H9 (cell line): ENCODE measurements around the gene CAMK2B. TPM values are rescaled to one million over a fixed set of nuclear protein-coding genes. Genes with fewer than 3 reads are reported as not detected.
A peak's percentile ranks its signal among the peaks of the same experiment; 100 is the strongest.

ENCODE experiments used
- DNase-seq: peaks from one replicate; pipeline ENCODE4 v3.0.0-alpha.2; 2017
- H2AFZ ChIP-seq: one replicate; pipeline ENCODE4 v1.6.1; 2013; ENCODE audit warnings: mild to moderate bottlenecking, low read length, control low read depth, moderate library complexity
- H2AK5ac ChIP-seq: 2 replicates; pipeline ENCODE4 v1.6.1; 2013; ENCODE audit warnings: low read length, control low read depth, mixed read lengths; ENCODE audit not compliant: insufficient read length
- H2BK120ac ChIP-seq: one replicate; pipeline ENCODE4 v1.6.1; 2013; ENCODE audit warnings: low read depth, mild to moderate bottlenecking, low read length, control low read depth, inconsistent platforms; ENCODE audit not compliant: poor library complexity, severe bottlenecking
- H2BK12ac ChIP-seq: 2 replicates; pipeline ENCODE4 v1.6.1; 2013; ENCODE audit warnings: low read length, control low read depth, mixed read lengths, low read depth; ENCODE audit not compliant: insufficient read length
- H2BK15ac ChIP-seq: 2 replicates; pipeline ENCODE4 v1.6.1; 2013; ENCODE audit warnings: low read depth, low read length, control low read depth
- H2BK20ac ChIP-seq: one replicate; pipeline ENCODE4 v1.6.1; 2013; ENCODE audit warnings: low read depth, mild to moderate bottlenecking, low read length, control low read depth, inconsistent platforms; ENCODE audit not compliant: poor library complexity, severe bottlenecking
- H2BK5ac ChIP-seq: 2 replicates; pipeline ENCODE4 v1.6.1; 2013; ENCODE audit warnings: low read length, control low read depth, mixed read lengths; ENCODE audit not compliant: insufficient read length
- H3K14ac ChIP-seq: 2 replicates; pipeline ENCODE4 v1.6.1; 2013; ENCODE audit warnings: low read length, control low read depth; ENCODE audit not compliant: insufficient read depth
- H3K18ac ChIP-seq: 2 replicates; pipeline ENCODE4 v1.6.1; 2013; ENCODE audit warnings: low read depth, mild to moderate bottlenecking, mixed read lengths, low read length, control low read depth; ENCODE audit not compliant: insufficient read length
- H3K23ac ChIP-seq: 2 replicates; pipeline ENCODE4 v1.6.1; 2013; ENCODE audit warnings: low read length, control low read depth, mixed read lengths, low read depth; ENCODE audit not compliant: insufficient read length
- H3K23me2 ChIP-seq: 2 replicates; pipeline ENCODE4 v1.6.1; 2013; ENCODE audit warnings: low read depth, mild to moderate bottlenecking, mixed read lengths, low read length, control low read depth; ENCODE audit not compliant: insufficient read length, poor library complexity, severe bottlenecking
- H3K27ac ChIP-seq: 2 replicates; pipeline ENCODE4 v1.5.1; 2013; ENCODE audit warnings: low read length, control low read depth, mixed read lengths, low read depth; ENCODE audit not compliant: insufficient read length
- H3K27me3 ChIP-seq: 2 replicates; pipeline ENCODE4 v1.6.1; 2013; ENCODE audit warnings: low read length, control low read depth, inconsistent platforms; ENCODE audit not compliant: insufficient read depth
- H3K4ac ChIP-seq: 2 replicates; pipeline ENCODE4 v1.6.1; 2013; ENCODE audit warnings: low read depth, mild to moderate bottlenecking, control low read depth, inconsistent platforms, low read length, moderate library complexity
- H3K4me1 ChIP-seq: 2 replicates; pipeline ENCODE4 v1.6.1; 2013; ENCODE audit warnings: low read length, control low read depth, inconsistent platforms; ENCODE audit not compliant: insufficient read depth
- H3K4me2 ChIP-seq: 2 replicates; pipeline ENCODE4 v1.6.1; 2013; ENCODE audit warnings: low read length, control low read depth, mixed read lengths; ENCODE audit not compliant: insufficient read length, insufficient read depth
- H3K56ac ChIP-seq: 2 replicates; pipeline ENCODE4 v1.6.1; 2013; ENCODE audit warnings: low read depth, mild to moderate bottlenecking, mixed read lengths, low read length, control low read depth; ENCODE audit not compliant: insufficient read length
- H3K79me1 ChIP-seq: 2 replicates; pipeline ENCODE4 v1.6.1; 2013; ENCODE audit warnings: low read depth, mild to moderate bottlenecking, moderate library complexity, low read length, control low read depth, inconsistent platforms; ENCODE audit not compliant: insufficient read depth, poor library complexity, severe bottlenecking
- H3K79me2 ChIP-seq: 2 replicates; pipeline ENCODE4 v1.6.1; 2013; ENCODE audit warnings: low read length, control low read depth, inconsistent platforms; ENCODE audit not compliant: insufficient read depth
- H3K9ac ChIP-seq: 2 replicates; pipeline ENCODE4 v1.6.1; 2013; ENCODE audit warnings: low read length, control low read depth, mixed read lengths; ENCODE audit not compliant: insufficient read length; ENCODE audit errors: extremely low read depth
- H3K9me3 ChIP-seq: one replicate; pipeline ENCODE4 v1.6.1; 2013; ENCODE audit warnings: low read depth, low read length, inconsistent platforms; ENCODE audit not compliant: control insufficient read depth
- H3T11ph ChIP-seq: one replicate; pipeline ENCODE4 v1.6.1; 2013; ENCODE audit warnings: mild to moderate bottlenecking, low read length, control low read depth, inconsistent platforms
- H4K20me1 ChIP-seq: one replicate; pipeline ENCODE4 v1.6.1; 2013; ENCODE audit not compliant: control insufficient read depth, insufficient read length, insufficient read depth
- H4K5ac ChIP-seq: 2 replicates; pipeline ENCODE4 v1.6.1; 2013; ENCODE audit warnings: low read depth, mild to moderate bottlenecking, mixed read lengths, low read length, control low read depth; ENCODE audit not compliant: insufficient read length
- H4K8ac ChIP-seq: replicated peaks from 2 replicates; pipeline ENCODE4 v1.6.1; 2013; ENCODE audit warnings: low read length, control low read depth, mixed read lengths, low read depth; ENCODE audit not compliant: insufficient read length
- H4K91ac ChIP-seq: 2 replicates; pipeline ENCODE4 v1.6.1; 2013; ENCODE audit warnings: low read depth, mild to moderate bottlenecking, moderate library complexity, mixed read lengths, low read length, control low read depth; ENCODE audit not compliant: insufficient read length
- H3K27ac Mint-ChIP-seq, 3 experiments: 2 replicates in 2 of 3; 3 replicates in 1 of 3; pipeline ENCODE4 v1.8.0; 2020 to 2021; ENCODE audit warnings: mixed read lengths in 3 of 3, mild to moderate bottlenecking in 1 of 3, moderate library complexity in 1 of 3
- H3K27me3 Mint-ChIP-seq: 2 replicates; pipeline ENCODE4 v1.8.0; 2021; ENCODE audit warnings: low read depth, mild to moderate bottlenecking, moderate library complexity, mixed read lengths
- H3K36me3 Mint-ChIP-seq, 3 experiments: 2 replicates in 2 of 3; 3 replicates in 1 of 3; pipeline ENCODE4 v1.8.0; 2020 to 2021; ENCODE audit warnings: low read depth in 3 of 3, mixed read lengths in 3 of 3; ENCODE audit not compliant: insufficient read depth in 1 of 3
- H3K4me1 Mint-ChIP-seq, 2 experiments: 2 replicates each; pipeline ENCODE4 v1.8.0; 2020; ENCODE audit warnings: mixed read lengths in 2 of 2
- H3K4me3 Mint-ChIP-seq, 2 experiments: 2 replicates in 1 of 2; 3 replicates in 1 of 2; pipeline ENCODE4 v1.8.0; 2020 to 2021; ENCODE audit warnings: mild to moderate bottlenecking in 2 of 2, mixed read lengths in 2 of 2, moderate library complexity in 1 of 2
- H3K9me3 Mint-ChIP-seq, 2 experiments: 2 replicates in 1 of 2; 3 replicates in 1 of 2; pipeline ENCODE4 v1.8.0; 2020; ENCODE audit warnings: mild to moderate bottlenecking in 2 of 2, mixed read lengths in 2 of 2, moderate library complexity in 1 of 2
- WGBS: extraction: QIAGEN DNeasy Blood & Tissue Kit; methylation state at CpG from one replicate; pipeline ENCODE4 v1.1.7; 2013; ENCODE audit warnings: missing lambda C conversion rate, low lambda C conversion rate, mixed read lengths; ENCODE audit not compliant: insufficient read length; ENCODE audit errors: extremely low coverage; 5-methylcytosine and 5-hydroxymethylcytosine counted together
- total RNA-seq: library from RNA; stranded (reverse); gene quantifications from 2 replicates; pipeline ENCODE4 v1.2.1, GENCODE V29; 2021
- TF ChIP-seq, protein P1 (sequence below): fragments of 200-600 bp; sonication (generic); conservative IDR thresholded peaks from 3 replicates; pipeline ENCODE4 v1.8.0; 2021; ENCODE audit warnings: antibody characterized with exemption, mild to moderate bottlenecking

Gene CAMK2B
- total RNA-seq, 1 experiment from 2014 or later: 0.17 TPM

GRCh38 chr7:44184206-44184872 is 141.1 kb downstream of the CAMK2B start:
- no peak overlapping the region for H2BK20ac ChIP-seq
- H2AK5ac ChIP-seq: no peak overlapping the region
- H3K4ac ChIP-seq: no peak overlapping the region
- peaks cover 22 to 28% of the 10 kb centered on the region in 2 experiments for H3K4me1 Mint-ChIP-seq
- H2BK5ac ChIP-seq: no peak overlapping the region
- no peak overlapping the region for H4K91ac ChIP-seq
- H3K9me3 ChIP-seq: peaks cover 7% of the 10 kb centered on the region
- H3K27me3 Mint-ChIP-seq: peaks cover 12% of the 10 kb centered on the region
- H3K36me3 Mint-ChIP-seq: peaks cover 0 to 7% (median 2%) of the 10 kb centered on the region in 3 experiments; a peak in 2 of 7 replicates
- H3K23me2 ChIP-seq: no peaks in the 10 kb centered on the region
- no peak overlapping the region for H2BK12ac ChIP-seq
- H3K4me3 Mint-ChIP-seq: no peak overlapping the region
- no peak overlapping the region for H3K27ac ChIP-seq
- H3K56ac ChIP-seq: no peak overlapping the region
- no peaks in the 10 kb centered on the region for H3K4me1 ChIP-seq
- DNase-seq: no peak
- H3K79me1 ChIP-seq: no peaks in the 10 kb centered on the region
- TF ChIP-seq, protein P1, sequence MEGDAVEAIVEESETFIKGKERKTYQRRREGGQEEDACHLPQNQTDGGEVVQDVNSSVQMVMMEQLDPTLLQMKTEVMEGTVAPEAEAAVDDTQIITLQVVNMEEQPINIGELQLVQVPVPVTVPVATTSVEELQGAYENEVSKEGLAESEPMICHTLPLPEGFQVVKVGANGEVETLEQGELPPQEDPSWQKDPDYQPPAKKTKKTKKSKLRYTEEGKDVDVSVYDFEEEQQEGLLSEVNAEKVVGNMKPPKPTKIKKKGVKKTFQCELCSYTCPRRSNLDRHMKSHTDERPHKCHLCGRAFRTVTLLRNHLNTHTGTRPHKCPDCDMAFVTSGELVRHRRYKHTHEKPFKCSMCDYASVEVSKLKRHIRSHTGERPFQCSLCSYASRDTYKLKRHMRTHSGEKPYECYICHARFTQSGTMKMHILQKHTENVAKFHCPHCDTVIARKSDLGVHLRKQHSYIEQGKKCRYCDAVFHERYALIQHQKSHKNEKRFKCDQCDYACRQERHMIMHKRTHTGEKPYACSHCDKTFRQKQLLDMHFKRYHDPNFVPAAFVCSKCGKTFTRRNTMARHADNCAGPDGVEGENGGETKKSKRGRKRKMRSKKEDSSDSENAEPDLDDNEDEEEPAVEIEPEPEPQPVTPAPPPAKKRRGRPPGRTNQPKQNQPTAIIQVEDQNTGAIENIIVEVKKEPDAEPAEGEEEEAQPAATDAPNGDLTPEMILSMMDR: no peak
- no CpG with 5 or more reads among the region's 16 CpGs for WGBS
- peaks cover 11 to 12% of the 10 kb centered on the region in 2 experiments; a peak in 4 of 5 replicates for H3K9me3 Mint-ChIP-seq
- H4K20me1 ChIP-seq: no peaks in the 10 kb centered on the region
- no peak overlapping the region for H3K23ac ChIP-seq
- H3K27me3 ChIP-seq: no peaks in the 10 kb centered on the region
- no peak overlapping the region for H3K9ac ChIP-seq
- no peak overlapping the region for H4K5ac ChIP-seq
- no peak overlapping the region for H2BK120ac ChIP-seq
- no peaks in the 10 kb centered on the region for H3K79me2 ChIP-seq
- no peak overlapping the region for H3T11ph ChIP-seq
- H4K8ac ChIP-seq: no peak overlapping the region
- no peak overlapping the region for H2AFZ ChIP-seq
- no peak overlapping the region for H3K14ac ChIP-seq
- no peak overlapping the region for H2BK15ac ChIP-seq
- H3K4me2 ChIP-seq: no peak overlapping the region
- H3K27ac Mint-ChIP-seq: peak overlapping the region in 1 of 3 experiments; percentile 56; a peak in 2 of 7 replicates
- H3K18ac ChIP-seq: no peak overlapping the region
